Stimulated activated CD4-positive, alpha-beta T cell treated with anti-CD3 and anti-CD28 coated beads, Interleukin-15, amount 100 ng/mL, for 24 hours (primary cell): ENCODE measurements around the gene BCAM.
"Not testable (repeated sequence)": the region's sequence is repeated elsewhere in the genome, so short reads cannot be mapped to it uniquely, and the experiment has no call there.

Source experiments
- DNase-seq: peaks from one replicate; pipeline ENCODE4 v3.0.0-alpha.2; 2020

The BCAM gene

GRCh38 chr19:44808463-44809371 lies at the start of gene BCAM:
BCAM (plus strand) TSS chr19:44809103; CDS start chr19:44809125, 22 bp downstream.
- DNase-seq, result no peak

GRCh38 chr19:44762038-44762437 lies 46.9 kb upstream of the BCAM start:
- DNase-seq, result no peak

- DNase-seq, result no peak
These were observed 43.6 kb upstream of the BCAM start for GRCh38 chr19:44765033-44765948.

- no peak for DNase-seq
These were observed 43.0 kb upstream of the BCAM start for GRCh38 chr19:44765949-44766335.

GRCh38 chr19:44767295-44768180 lies 41.4 kb upstream of the BCAM start:
- no peak for DNase-seq

- peak; percentile 98 for DNase-seq
These were observed 38.2 kb upstream of the BCAM start for GRCh38 chr19:44770550-44771257.

GRCh38 chr19:44772144-44772543 lies 36.8 kb upstream of the BCAM start:
- DNase-seq, result not testable (repeated sequence)

- no peak for DNase-seq
These were observed 35.9 kb upstream of the BCAM start for GRCh38 chr19:44772959-44773358.

GRCh38 chr19:44775676-44776240 lies 33.1 kb upstream of the BCAM start:
- no peak for DNase-seq

GRCh38 chr19:44776402-44777096 lies 32.4 kb upstream of the BCAM start:
- DNase-seq, result no peak

GRCh38 chr19:44777715-44778347 lies 31.1 kb upstream of the BCAM start, which contains the start of gene CBLC:
CBLC (plus strand) TSS chr19:44777890; CDS start chr19:44777932, 42 bp downstream.
- peak; percentile 34 for DNase-seq

GRCh38 chr19:44779150-44779549 lies 29.8 kb upstream of the BCAM start:
- DNase-seq, result no peak

- DNase-seq, result not testable (repeated sequence)
These were observed 27.2 kb upstream of the BCAM start for GRCh38 chr19:44781694-44782093.

GRCh38 chr19:44782729-44783128 lies 26.2 kb upstream of the BCAM start:
- no peak for DNase-seq

- no peak for DNase-seq
These were observed 25.4 kb upstream of the BCAM start for GRCh38 chr19:44783545-44783944.

- DNase-seq, result no peak
These were observed 23.6 kb upstream of the BCAM start for GRCh38 chr19:44785271-44785670.

- DNase-seq, result no peak
These were observed 22.9 kb upstream of the BCAM start for GRCh38 chr19:44785993-44786392.

- no peak for DNase-seq
These were observed 19.9 kb upstream of the BCAM start for GRCh38 chr19:44788971-44789370.

GRCh38 chr19:44789943-44790483 lies 18.9 kb upstream of the BCAM start:
- DNase-seq, result no peak

- no peak for DNase-seq
These were observed 16.6 kb upstream of the BCAM start for GRCh38 chr19:44792281-44792680.
